Astrocyte of the cerebellum (primary cell): ENCODE data around the gene GRIN2A.

Source experiments
- DNase-seq: peaks from one replicate; pipeline ENCODE4 v3.0.0-alpha.2; 2011; ENCODE audit warnings: low read depth
- H3K4me3 ChIP-seq: 2 replicates; pipeline ENCODE4 v1.5.1; 2011; ENCODE audit warnings: mild to moderate bottlenecking, low read depth, low read length, moderate library complexity
- in situ Hi-C: cut with HindIII; loops from 2 replicates; pipeline ENCODE4 v1.10.0; 2017; ENCODE audit warnings: low sequenced_read_pairs
- TF ChIP-seq, protein P1 (sequence below): IDR thresholded peaks from 2 replicates; pipeline ENCODE4 v1.5.1; 2012; ENCODE audit warnings: low read length, low read depth, moderate library complexity, mild to moderate bottlenecking; ENCODE audit errors: missing control alignments

The GRIN2A gene

DNA sequence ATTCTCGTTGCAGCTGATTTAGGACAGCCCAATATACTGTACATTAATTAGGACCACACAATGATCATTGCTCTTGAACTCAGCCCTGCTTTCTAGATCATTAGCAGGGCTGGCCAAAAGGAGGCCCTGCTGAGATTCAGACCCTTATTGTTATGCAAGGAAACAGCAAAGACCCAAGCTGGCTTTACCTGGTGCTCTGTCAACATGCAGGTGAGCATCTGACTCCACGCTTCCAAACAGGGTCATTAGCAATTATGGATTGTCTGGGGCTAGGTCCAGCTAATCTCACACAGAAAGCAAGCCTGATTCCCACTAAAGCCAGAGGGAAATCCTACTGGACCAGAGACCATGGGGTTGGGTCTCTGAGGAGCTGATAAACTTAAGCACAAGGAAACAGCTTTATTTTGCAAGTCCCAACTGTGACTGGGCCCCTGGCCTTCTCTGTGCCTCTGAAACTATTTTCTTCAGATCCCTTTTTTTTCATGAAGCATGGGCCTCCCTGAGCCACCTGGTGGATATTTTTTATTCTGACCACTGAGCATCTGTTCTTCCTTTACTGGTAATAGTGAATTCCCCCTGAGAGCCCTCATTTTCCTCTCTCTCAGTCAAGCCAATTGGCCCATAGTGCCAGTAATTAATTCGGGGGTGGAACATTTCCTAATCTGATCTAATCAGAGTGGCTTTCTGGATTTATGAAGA is 236.1 kb downstream of the GRIN2A start:
- TF ChIP-seq, protein P1, sequence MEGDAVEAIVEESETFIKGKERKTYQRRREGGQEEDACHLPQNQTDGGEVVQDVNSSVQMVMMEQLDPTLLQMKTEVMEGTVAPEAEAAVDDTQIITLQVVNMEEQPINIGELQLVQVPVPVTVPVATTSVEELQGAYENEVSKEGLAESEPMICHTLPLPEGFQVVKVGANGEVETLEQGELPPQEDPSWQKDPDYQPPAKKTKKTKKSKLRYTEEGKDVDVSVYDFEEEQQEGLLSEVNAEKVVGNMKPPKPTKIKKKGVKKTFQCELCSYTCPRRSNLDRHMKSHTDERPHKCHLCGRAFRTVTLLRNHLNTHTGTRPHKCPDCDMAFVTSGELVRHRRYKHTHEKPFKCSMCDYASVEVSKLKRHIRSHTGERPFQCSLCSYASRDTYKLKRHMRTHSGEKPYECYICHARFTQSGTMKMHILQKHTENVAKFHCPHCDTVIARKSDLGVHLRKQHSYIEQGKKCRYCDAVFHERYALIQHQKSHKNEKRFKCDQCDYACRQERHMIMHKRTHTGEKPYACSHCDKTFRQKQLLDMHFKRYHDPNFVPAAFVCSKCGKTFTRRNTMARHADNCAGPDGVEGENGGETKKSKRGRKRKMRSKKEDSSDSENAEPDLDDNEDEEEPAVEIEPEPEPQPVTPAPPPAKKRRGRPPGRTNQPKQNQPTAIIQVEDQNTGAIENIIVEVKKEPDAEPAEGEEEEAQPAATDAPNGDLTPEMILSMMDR: peak; percentile 4
- in situ Hi-C loops: no loop called here
- no peak for DNase-seq
- H3K4me3 ChIP-seq: no peak overlapping the region

DNA sequence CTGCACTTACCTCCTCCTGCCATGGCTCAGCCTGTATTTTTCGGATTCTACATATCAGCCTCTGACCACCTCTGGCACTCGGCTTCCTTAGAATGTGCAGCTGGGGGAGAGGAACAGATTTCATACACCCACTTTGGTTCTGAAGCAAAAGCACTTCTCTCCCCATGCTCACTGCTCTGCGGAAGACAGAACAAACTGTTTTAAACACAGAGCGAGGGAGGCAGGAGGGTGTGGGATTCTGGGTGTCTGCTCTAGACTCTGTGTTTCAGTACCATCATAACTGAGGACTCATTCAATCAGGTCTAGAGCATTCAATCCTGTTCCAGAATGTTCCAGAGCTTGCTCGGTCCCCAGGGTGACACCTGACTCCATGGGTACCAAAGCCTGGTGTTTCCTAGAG is 239.1 kb downstream of the GRIN2A start:
- TF ChIP-seq, protein P1: no peak
- DNase-seq: no peak
- in situ Hi-C loops: no loop called here

GRCh38 chr16:9941245-9941644 is 241.0 kb downstream of the GRIN2A start:
- TF ChIP-seq, protein P1: no peak
- in situ Hi-C loops: no loop called here
- H3K4me3 ChIP-seq: no peak overlapping the region
- DNase-seq: no peak

More for the DNA sequence above, 239.1 kb downstream of the GRIN2A start:
- no peak overlapping the region for H3K4me3 ChIP-seq

- no peak for DNase-seq
- no peak overlapping the region for H3K4me3 ChIP-seq
- TF ChIP-seq, protein P1: no peak
- in situ Hi-C loops: no loop called here
These were observed 247.3 kb downstream of the GRIN2A start for GRCh38 chr16:9934723-9935508.

- in situ Hi-C loops: no loop called here
- no peak overlapping the region for H3K4me3 ChIP-seq
- TF ChIP-seq, protein P1: no peak
- DNase-seq: no peak
These were observed 249.1 kb downstream of the GRIN2A start for GRCh38 chr16:9932919-9933653.

GRCh38 chr16:9932000-9932399 is 250.2 kb downstream of the GRIN2A start:
- no peak for DNase-seq
- in situ Hi-C loops: no loop called here
- no peak overlapping the region for H3K4me3 ChIP-seq
- TF ChIP-seq, protein P1: no peak
